ENCODE results near the gene DNM1.

DNA sequence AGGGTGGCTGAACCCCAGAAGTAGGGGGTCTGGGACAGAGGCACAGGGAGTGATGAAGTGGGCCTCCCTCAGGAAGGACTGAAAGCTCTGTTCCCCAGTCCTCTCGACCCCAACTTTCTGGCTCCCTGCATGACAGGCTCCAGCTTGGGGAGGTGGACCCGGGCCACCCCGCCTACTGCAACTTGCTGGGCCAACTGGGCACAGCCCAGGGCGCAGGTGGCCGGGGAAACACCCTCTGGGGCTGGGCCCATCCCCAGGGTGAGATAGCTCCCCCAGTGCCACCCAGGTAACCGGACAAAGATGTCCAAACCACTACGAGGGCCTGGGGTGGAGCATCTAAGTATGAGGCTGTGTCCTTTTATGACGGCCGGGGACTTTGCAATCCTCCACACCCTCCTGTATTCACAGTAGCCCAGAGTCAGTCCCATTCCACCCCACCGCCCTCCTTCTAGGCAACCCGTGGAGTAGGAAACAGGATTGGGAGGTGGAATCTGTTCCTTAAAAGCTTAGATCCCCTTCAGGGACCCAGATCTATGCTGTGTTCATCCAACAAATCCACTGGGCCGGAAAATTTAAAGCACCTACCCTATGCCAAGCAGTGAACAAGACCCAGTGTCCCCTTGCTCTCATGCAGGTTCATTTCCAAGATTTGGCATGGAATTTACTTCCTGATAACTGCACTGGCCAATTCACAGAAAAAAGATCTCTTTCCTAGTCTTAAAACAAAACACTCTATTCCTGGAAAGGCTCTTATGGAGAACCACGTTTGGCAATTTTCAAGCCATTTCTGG, 19.9 kb downstream of the DNM1 start:
- TF ChIP-seq CTCF (IDR thresholded peaks at IDR 0.05), result no peak
- no peak for TF ChIP-seq POLR2A (IDR thresholded peaks at IDR 0.05)
